WERI-Rb-1 (cell line): Measurements from ENCODE around the gene YARS1.
A peak's percentile ranks its signal among the peaks of the same experiment; 100 is the strongest.

ENCODE experiments used
- DNase-seq: peaks from one replicate; pipeline ENCODE4 v3.0.0-alpha.2; 2020
- H3K27ac ChIP-seq: fragments of 250-450 bp; sonication (Bioruptor Pico); 2 replicates; pipeline ENCODE4 v1.5.1; 2020; ENCODE audit warnings: mild to moderate bottlenecking, moderate library complexity
- H3K27me3 ChIP-seq: fragments of 250-450 bp; sonication (Bioruptor Pico); 2 replicates; pipeline ENCODE4 v1.5.1; 2021; ENCODE audit warnings: mild to moderate bottlenecking, low read depth, moderate library complexity; ENCODE audit not compliant: insufficient read depth, severe bottlenecking
- H3K36me3 ChIP-seq: fragments of 250-450 bp; sonication (Bioruptor Pico); 2 replicates; pipeline ENCODE4 v1.5.1; 2020; ENCODE audit warnings: mild to moderate bottlenecking, moderate library complexity
- H3K4me3 ChIP-seq: 2 replicates; pipeline ENCODE4 v1.5.1; 2011; ENCODE audit warnings: low read depth, mild to moderate bottlenecking, control low read depth, low read length
- H3K9me3 ChIP-seq: fragments of 250-450 bp; sonication (Bioruptor Pico); 2 replicates; pipeline ENCODE4 v1.5.1; 2021; ENCODE audit warnings: mild to moderate bottlenecking, moderate library complexity; ENCODE audit not compliant: severe bottlenecking
- CTCF ChIP-seq: IDR thresholded peaks from 2 replicates; pipeline ENCODE4 v1.5.1; 2011; ENCODE audit warnings: low read depth, mild to moderate bottlenecking, control low read depth, inconsistent platforms, low read length

YARS1 gene

GRCh38 chr1:32749332-32749731, 67.8 kb downstream of the YARS1 start:
- no peaks in the 10 kb centered on the region for H3K27me3 ChIP-seq
- H3K27ac ChIP-seq, result no peak overlapping the region
- H3K36me3 ChIP-seq, result no peaks in the 10 kb centered on the region; the same call in 1 of the 2 replicates
- DNase-seq, result no peak
- no peak for TF ChIP-seq CTCF
- no peaks in the 10 kb centered on the region for H3K9me3 ChIP-seq
- H3K4me3 ChIP-seq, result no peak overlapping the region

- Histone ChIP-seq H3K27ac (no peak overlapping the region), H3K9me3 (no peaks in the 10 kb centered on the region), H3K36me3 (no peaks in the 10 kb centered on the region; the same call in 1 of the 2 replicates), H3K27me3 (no peaks in the 10 kb centered on the region), H3K4me3 (no peak overlapping the region)
- DNase-seq, result no peak
- no peak for TF ChIP-seq CTCF
Observed at GRCh38 chr1:32748926-32749325, 68.2 kb downstream of the YARS1 start.

- H3K36me3 ChIP-seq, result no peaks in the 10 kb centered on the region; the same call in 1 of the 2 replicates
- H3K27ac ChIP-seq, result no peak overlapping the region
- TF ChIP-seq CTCF, result no peak
- no peaks in the 10 kb centered on the region for H3K27me3 ChIP-seq
- H3K9me3 ChIP-seq, result no peaks in the 10 kb centered on the region
- no peak overlapping the region for H3K4me3 ChIP-seq
- DNase-seq, result no peak
Observed at GRCh38 chr1:32748348-32748747, 68.8 kb downstream of the YARS1 start.

- no peak for DNase-seq
- H3K27ac ChIP-seq, result no peak overlapping the region
- TF ChIP-seq CTCF, result no peak
- no peaks in the 10 kb centered on the region for H3K9me3 ChIP-seq
- H3K4me3 ChIP-seq, result no peak overlapping the region
- H3K36me3 ChIP-seq, result no peaks in the 10 kb centered on the region; the same call in 1 of the 2 replicates
- no peaks in the 10 kb centered on the region for H3K27me3 ChIP-seq
Observed at GRCh38 chr1:32746130-32746529, 71.0 kb downstream of the YARS1 start.

- TF ChIP-seq CTCF, result no peak
- H3K27ac ChIP-seq, result peak overlapping the region; percentile 38
- no peak for DNase-seq
- no peaks in the 10 kb centered on the region; the same call in 1 of the 2 replicates for H3K36me3 ChIP-seq
- no peak overlapping the region for H3K4me3 ChIP-seq
- H3K9me3 ChIP-seq, result no peaks in the 10 kb centered on the region
- no peaks in the 10 kb centered on the region for H3K27me3 ChIP-seq
Observed at GRCh38 chr1:32744071-32744425, 73.1 kb downstream of the YARS1 start.

GRCh38 chr1:32743380-32744070, 73.6 kb downstream of the YARS1 start:
- no peak for TF ChIP-seq CTCF
- no peaks in the 10 kb centered on the region for H3K9me3 ChIP-seq
- no peaks in the 10 kb centered on the region for H3K27me3 ChIP-seq
- H3K27ac ChIP-seq, result peak overlapping the region; percentile 74
- DNase-seq, result peak; percentile 57
- H3K4me3 ChIP-seq, result no peak overlapping the region
- no peaks in the 10 kb centered on the region; the same call in 1 of the 2 replicates for H3K36me3 ChIP-seq
